Measurements from ENCODE around the gene HSP90AA1.
"Not testable (repeated sequence)": the region's sequence is repeated elsewhere in the genome, so short reads cannot be mapped to it uniquely, and the experiment has no call there.

HSP90AA1 gene

DNA sequence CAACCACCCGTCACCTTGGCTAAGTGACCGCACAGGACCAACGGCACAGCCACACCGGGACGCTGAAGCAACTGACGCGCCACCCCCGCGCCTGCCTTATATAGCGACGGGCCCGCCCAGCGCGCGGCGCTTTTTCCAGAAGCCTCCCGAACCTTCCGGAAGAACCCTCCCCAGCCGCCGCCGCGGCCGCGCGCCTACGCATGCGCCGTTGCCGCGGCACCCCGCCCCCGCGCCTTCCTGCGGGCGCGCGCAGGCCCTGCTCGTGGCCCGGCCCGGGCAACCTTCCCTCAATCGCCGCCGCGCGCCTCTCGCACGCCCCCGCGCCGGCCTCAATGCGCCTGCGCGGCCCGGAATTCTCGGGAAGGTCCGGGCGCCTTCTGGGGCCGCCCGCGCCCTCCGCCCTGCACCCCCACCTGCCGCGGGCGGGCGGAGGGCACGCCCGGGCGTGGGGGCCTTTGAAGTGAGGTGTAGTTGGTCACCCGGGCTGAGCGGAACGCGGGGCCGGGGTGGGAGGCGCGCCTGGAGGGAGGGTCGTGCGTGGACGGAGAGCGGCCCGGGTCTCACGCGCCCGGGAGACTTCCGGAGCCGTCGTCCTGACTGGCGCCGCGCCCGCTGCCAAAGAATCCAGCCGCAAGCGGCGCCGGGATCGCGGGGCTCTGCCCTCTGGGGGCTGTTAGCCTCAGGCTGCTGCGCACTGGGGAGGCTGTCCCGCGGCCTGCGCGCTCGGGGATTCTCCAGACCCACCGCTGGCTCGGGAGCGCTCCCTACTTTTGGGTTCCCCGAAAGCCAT lies at the start of gene HSP90AA1:
Gene HSP90AA1 (minus strand): TSS at position 73 of the 790 bp plus-strand sequence. CDS start 666 bp downstream, outside the sequence.
- H3K27me3 ChIP-seq (ENCODE audit: control insufficient read depth, insufficient read depth, low read length) = no peaks in the 10 kb centered on the region
- H3K9ac ChIP-seq (ENCODE audit: low read depth, low read length) = peak within 1 kb of the TSS; percentile 94
- peaks cover 3% of the 10 kb centered on the region for H3K4me1 ChIP-seq (ENCODE audit: control insufficient read depth, insufficient read depth, low read length)
- peak within 1 kb of the TSS; percentile 88 for H3K4me3 ChIP-seq (ENCODE audit: low read depth, low read length)
- H3K9me3 ChIP-seq (ENCODE audit: control insufficient read depth, insufficient read depth, low read length) = no peaks in the 10 kb centered on the region
- H3K36me3 ChIP-seq (ENCODE audit: control insufficient read depth, insufficient read depth, low read length) = peaks cover 34% of the 10 kb centered on the region

DNA sequence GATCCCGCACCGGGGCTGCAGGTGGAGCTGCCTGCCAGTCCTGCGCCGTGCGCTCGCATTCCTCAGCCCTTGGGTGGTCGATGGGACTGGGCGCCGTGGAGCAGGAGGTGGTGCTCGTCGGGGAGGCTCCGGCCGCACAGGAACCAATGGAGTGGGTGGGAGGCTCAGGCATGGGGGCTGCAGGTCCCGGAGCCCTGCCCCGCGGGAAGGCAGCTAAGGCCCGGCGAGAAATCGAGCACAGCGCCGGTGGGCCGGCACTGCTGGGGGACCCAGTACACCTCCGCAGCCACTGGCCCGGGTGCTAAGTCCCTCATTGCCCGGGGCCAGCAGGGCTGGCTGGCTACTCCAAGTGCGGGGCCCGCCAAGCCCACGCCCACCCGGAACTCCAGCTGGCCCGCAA lies 48.6 kb upstream of the HSP90AA1 start:
- H3K36me3 ChIP-seq (ENCODE audit: control insufficient read depth, insufficient read depth, low read length) = not testable (repeated sequence)

DNA sequence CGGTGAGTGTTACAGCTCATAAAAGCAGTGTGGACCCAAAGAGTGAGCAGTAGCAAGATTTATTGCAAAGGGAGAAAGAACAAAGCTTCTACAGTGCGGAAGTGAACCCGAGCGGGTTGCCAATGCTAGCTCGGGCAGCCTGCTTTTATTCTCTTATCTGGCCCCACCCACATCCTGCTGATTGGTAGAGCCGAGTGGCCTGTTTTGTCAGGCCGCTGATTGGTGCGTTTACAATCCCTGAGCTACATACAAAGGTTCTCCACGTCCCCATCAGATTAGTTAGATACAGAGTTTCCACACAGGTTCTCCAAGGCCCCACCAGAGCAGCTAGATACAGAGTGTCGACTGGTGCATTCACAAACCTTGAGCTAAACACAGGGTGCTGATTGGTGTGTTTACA lies 47.9 kb upstream of the HSP90AA1 start:
- not testable (repeated sequence) for H3K9me3 ChIP-seq (ENCODE audit: control insufficient read depth, insufficient read depth, low read length); H3K27me3 ChIP-seq (ENCODE audit: control insufficient read depth, insufficient read depth, low read length); H3K4me1 ChIP-seq (ENCODE audit: control insufficient read depth, insufficient read depth, low read length); H3K4me3 ChIP-seq (ENCODE audit: low read depth, low read length); H3K36me3 ChIP-seq (ENCODE audit: control insufficient read depth, insufficient read depth, low read length); H3K9ac ChIP-seq (ENCODE audit: low read depth, low read length)

More for the DNA sequence above, 48.6 kb upstream of the HSP90AA1 start:
- not testable (repeated sequence) for H3K4me1 ChIP-seq (ENCODE audit: control insufficient read depth, insufficient read depth, low read length); H3K4me3 ChIP-seq (ENCODE audit: low read depth, low read length); H3K9ac ChIP-seq (ENCODE audit: low read depth, low read length); H3K27me3 ChIP-seq (ENCODE audit: control insufficient read depth, insufficient read depth, low read length); H3K9me3 ChIP-seq (ENCODE audit: control insufficient read depth, insufficient read depth, low read length)

DNA sequence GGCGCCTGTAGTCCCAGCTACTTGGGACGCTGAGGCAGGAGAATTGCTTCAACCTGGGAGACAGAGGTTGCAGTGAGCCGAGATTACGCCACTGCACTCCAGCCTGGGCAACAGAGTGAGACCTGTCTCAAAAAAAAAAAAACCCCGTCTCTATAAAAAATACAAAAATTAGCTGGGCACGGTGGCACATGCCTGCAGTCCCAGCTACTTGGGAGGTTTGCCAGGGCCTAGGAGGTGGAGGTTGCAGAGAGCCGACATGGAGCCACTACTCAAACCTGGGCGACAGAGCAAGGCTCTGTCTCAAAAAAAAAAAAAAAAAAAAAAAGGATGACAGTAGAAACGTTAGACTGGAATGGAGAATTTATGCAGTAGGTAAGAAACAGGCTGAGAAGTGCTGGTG lies 47.2 kb upstream of the HSP90AA1 start:
- not testable (repeated sequence) for H3K9me3 ChIP-seq (ENCODE audit: control insufficient read depth, insufficient read depth, low read length); H3K9ac ChIP-seq (ENCODE audit: low read depth, low read length); H3K36me3 ChIP-seq (ENCODE audit: control insufficient read depth, insufficient read depth, low read length); H3K27me3 ChIP-seq (ENCODE audit: control insufficient read depth, insufficient read depth, low read length); H3K4me3 ChIP-seq (ENCODE audit: low read depth, low read length); H3K4me1 ChIP-seq (ENCODE audit: control insufficient read depth, insufficient read depth, low read length)

DNA sequence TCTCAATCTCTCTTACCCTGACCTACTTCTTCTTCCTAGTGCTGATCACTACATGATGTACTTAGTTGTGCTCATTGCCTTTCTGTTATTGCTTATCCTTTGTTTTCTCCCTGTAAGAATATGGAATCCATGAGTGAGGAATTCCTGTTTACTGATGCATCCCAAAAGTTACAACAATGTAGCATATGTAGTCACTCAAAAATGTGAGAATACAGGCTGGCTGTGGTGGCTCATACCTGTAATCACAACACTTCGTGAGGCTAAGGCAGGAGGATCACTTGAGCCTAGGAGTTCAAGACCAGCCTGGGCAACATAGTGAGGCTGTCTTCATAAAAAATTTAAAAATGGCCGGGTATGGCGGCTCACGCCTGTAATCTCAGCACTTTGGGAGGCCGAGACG lies 44.9 kb upstream of the HSP90AA1 start:
- Histone ChIP-seq H3K4me3 (ENCODE audit: low read depth, low read length) (no peak overlapping the region), H3K36me3 (ENCODE audit: control insufficient read depth, insufficient read depth, low read length) (peaks cover 2% of the 10 kb centered on the region), H3K27me3 (ENCODE audit: control insufficient read depth, insufficient read depth, low read length) (no peaks in the 10 kb centered on the region), H3K9ac (ENCODE audit: low read depth, low read length) (no peak overlapping the region), H3K9me3 (ENCODE audit: control insufficient read depth, insufficient read depth, low read length) (no peaks in the 10 kb centered on the region), H3K4me1 (ENCODE audit: control insufficient read depth, insufficient read depth, low read length) (peaks cover 2% of the 10 kb centered on the region)

DNA sequence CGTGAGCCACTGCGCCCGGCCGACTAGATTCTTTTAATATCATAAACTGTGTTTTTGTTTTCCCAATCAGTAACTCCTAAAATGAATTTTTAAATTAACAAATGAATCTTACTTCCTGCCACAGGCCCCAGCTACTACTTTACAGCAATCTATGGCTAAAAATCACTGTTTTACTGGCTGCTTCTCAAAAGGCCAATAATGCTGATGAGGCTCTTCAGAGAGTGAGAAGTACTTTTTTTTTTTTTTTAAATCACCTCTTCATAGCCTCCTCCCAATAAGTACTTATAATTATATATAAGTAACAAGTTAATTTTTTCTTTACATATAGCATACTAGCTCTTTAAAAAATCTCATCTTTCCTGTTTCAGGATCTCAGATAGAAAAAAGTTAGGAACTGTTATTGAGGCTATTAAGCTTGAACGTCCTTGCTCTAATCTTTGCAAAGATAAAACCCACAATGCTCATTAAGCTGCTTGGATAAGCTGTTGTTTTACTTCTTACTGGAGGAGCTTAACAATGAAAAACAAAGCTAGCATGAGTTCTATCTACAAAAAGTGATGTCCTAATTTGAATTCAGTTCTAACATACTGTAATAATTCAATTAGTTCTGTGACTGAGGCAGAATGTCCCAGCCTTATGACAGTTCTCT lies 40.1 kb upstream of the HSP90AA1 start:
- H3K9me3 ChIP-seq (ENCODE audit: control insufficient read depth, insufficient read depth, low read length) = no peaks in the 10 kb centered on the region
- peaks cover 16% of the 10 kb centered on the region for H3K4me1 ChIP-seq (ENCODE audit: control insufficient read depth, insufficient read depth, low read length)
- peak overlapping the region; percentile 26 for H3K9ac ChIP-seq (ENCODE audit: low read depth, low read length)
- H3K27me3 ChIP-seq (ENCODE audit: control insufficient read depth, insufficient read depth, low read length) = no peaks in the 10 kb centered on the region
- peaks cover 2% of the 10 kb centered on the region for H3K36me3 ChIP-seq (ENCODE audit: control insufficient read depth, insufficient read depth, low read length)
- H3K4me3 ChIP-seq (ENCODE audit: low read depth, low read length) = no peak overlapping the region

DNA sequence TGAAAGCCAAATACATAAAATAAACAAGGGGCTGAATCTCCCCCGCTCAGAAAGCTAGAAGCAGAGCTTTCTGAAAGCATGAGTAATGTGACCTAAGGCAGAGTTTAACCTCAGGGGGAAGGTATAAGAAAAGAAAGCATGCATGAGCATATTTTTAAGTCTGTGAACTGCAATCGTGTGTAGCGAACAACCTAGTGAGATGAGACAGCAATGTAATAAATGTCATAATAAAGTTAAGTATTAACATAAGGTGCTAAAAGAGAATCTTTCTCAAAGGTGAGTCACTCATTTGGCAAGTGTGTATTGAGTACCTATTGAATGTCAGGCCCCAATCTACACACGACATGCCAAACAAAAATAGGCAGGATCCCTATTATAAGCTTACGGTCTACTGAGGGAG lies 38.7 kb upstream of the HSP90AA1 start:
- Histone ChIP-seq H3K36me3 (ENCODE audit: control insufficient read depth, insufficient read depth, low read length) (peaks cover 2% of the 10 kb centered on the region), H3K4me3 (ENCODE audit: low read depth, low read length) (no peak overlapping the region), H3K27me3 (ENCODE audit: control insufficient read depth, insufficient read depth, low read length) (no peaks in the 10 kb centered on the region), H3K4me1 (ENCODE audit: control insufficient read depth, insufficient read depth, low read length) (peaks cover 16% of the 10 kb centered on the region), H3K9ac (ENCODE audit: low read depth, low read length) (no peak overlapping the region), H3K9me3 (ENCODE audit: control insufficient read depth, insufficient read depth, low read length) (no peaks in the 10 kb centered on the region)

DNA sequence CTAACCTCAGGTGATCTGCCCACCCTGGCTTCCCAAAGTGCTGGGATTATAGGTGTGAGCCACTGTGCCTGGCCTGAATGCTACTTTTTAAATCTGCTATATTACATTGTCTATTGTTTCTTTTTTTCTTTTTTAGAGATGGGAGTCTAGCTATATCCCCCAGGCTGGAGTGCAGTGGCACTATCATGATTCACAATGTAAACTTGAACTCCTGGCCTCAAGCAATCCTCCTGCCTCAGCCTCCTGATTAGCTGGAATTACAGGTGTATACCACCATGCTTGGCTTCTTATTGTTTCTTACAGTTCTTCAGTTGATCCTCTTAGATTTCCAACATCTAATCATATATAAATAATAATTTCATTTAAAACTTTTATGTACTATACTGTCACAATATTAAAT lies 37.6 kb upstream of the HSP90AA1 start:
- Histone ChIP-seq H3K27me3 (ENCODE audit: control insufficient read depth, insufficient read depth, low read length) (no peaks in the 10 kb centered on the region), H3K4me1 (ENCODE audit: control insufficient read depth, insufficient read depth, low read length) (peaks cover 16% of the 10 kb centered on the region), H3K4me3 (ENCODE audit: low read depth, low read length) (no peak overlapping the region), H3K9ac (ENCODE audit: low read depth, low read length) (no peak overlapping the region), H3K36me3 (ENCODE audit: control insufficient read depth, insufficient read depth, low read length) (peaks cover 2% of the 10 kb centered on the region), H3K9me3 (ENCODE audit: control insufficient read depth, insufficient read depth, low read length) (no peaks in the 10 kb centered on the region)

DNA sequence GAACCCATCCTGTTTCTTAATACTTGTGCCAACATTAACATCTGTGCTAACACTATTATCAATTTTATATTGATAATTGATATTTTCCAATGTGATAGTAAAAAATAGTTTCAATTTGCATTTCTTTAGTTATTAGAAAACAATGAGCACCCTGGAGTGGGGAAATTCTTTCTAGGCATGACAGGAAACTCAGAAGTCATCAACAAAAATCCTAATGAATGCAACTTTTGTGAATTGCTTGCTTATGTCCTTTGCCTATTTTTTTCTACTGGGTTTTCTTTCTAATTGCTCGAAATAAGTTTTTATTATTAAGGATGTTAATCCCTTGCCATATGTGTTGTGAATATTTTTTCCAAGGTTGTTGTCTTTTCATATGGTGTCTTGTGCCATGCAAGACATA lies 34.7 kb upstream of the HSP90AA1 start:
- Histone ChIP-seq H3K9me3 (ENCODE audit: control insufficient read depth, insufficient read depth, low read length) (no peaks in the 10 kb centered on the region), H3K4me1 (ENCODE audit: control insufficient read depth, insufficient read depth, low read length) (peaks cover 12% of the 10 kb centered on the region), H3K9ac (ENCODE audit: low read depth, low read length) (no peak overlapping the region), H3K27me3 (ENCODE audit: control insufficient read depth, insufficient read depth, low read length) (no peaks in the 10 kb centered on the region), H3K4me3 (ENCODE audit: low read depth, low read length) (no peak overlapping the region), H3K36me3 (ENCODE audit: control insufficient read depth, insufficient read depth, low read length) (no peaks in the 10 kb centered on the region)

DNA sequence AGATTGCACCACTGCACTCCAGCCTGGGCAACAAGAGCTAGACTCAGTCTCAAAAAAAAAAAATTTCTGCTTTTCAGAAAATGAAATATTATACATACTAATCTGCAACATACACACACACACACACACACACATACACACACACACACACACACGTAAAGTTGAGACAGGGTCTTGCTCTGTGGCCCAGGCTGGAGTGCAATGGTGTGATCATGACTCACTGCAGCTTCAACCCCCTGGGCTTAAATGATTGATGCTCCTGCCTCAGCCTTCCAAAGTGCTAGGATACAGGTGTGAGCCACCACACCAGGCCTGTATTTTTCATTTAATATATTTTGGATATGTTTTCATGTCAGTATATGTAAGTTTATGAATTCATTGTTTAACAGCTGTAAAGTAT lies 34.0 kb upstream of the HSP90AA1 start:
- peaks cover 8% of the 10 kb centered on the region for H3K4me1 ChIP-seq (ENCODE audit: control insufficient read depth, insufficient read depth, low read length)
- H3K27me3 ChIP-seq (ENCODE audit: control insufficient read depth, insufficient read depth, low read length) = no peaks in the 10 kb centered on the region
- H3K9me3 ChIP-seq (ENCODE audit: control insufficient read depth, insufficient read depth, low read length) = no peaks in the 10 kb centered on the region
- H3K36me3 ChIP-seq (ENCODE audit: control insufficient read depth, insufficient read depth, low read length) = no peaks in the 10 kb centered on the region
- no peak overlapping the region for H3K4me3 ChIP-seq (ENCODE audit: low read depth, low read length)
- no peak overlapping the region for H3K9ac ChIP-seq (ENCODE audit: low read depth, low read length)

DNA sequence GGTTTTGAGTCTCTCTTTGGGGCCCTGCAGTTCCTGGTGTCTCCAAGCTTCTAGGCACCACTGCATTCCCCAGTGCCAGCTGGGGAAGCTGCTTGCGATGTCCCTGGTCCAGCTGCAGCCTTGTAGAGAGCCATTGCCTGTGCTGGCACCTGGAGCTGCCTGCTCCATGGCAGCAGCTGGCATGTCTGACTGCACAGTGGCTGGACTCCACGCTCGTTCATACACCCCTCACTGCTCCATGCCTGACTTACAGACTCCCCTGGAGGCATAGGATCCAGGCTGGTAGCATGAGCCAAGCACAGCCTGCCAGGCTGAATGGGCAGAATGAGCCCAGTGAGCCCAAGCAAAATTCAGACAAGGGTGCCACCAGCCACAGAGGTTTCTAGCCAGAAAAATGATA lies 31.0 kb upstream of the HSP90AA1 start:
- H3K9ac ChIP-seq (ENCODE audit: low read depth, low read length) = no peak overlapping the region
- H3K4me3 ChIP-seq (ENCODE audit: low read depth, low read length) = no peak overlapping the region
- H3K36me3 ChIP-seq (ENCODE audit: control insufficient read depth, insufficient read depth, low read length) = no peaks in the 10 kb centered on the region
- H3K9me3 ChIP-seq (ENCODE audit: control insufficient read depth, insufficient read depth, low read length) = no peaks in the 10 kb centered on the region
- no peaks in the 10 kb centered on the region for H3K27me3 ChIP-seq (ENCODE audit: control insufficient read depth, insufficient read depth, low read length)
- no peaks in the 10 kb centered on the region for H3K4me1 ChIP-seq (ENCODE audit: control insufficient read depth, insufficient read depth, low read length)
